Measurements from ENCODE around the gene PNLIPRP1.

Gene PNLIPRP1

GRCh38 chr10:116590590-116591444 lies at the start of gene PNLIPRP1:
TSS of gene PNLIPRP1 (plus strand) at chr10:116590959. CDS start at chr10:116591130, 171 bp downstream.
- no peak for DNase-seq

- DNase-seq: no peak
These were observed 48.6 kb upstream of the PNLIPRP1 start for GRCh38 chr10:116542007-116542677.

GRCh38 chr10:116545122-116545521 lies 45.6 kb upstream of the PNLIPRP1 start:
- no peak for DNase-seq

DNA sequence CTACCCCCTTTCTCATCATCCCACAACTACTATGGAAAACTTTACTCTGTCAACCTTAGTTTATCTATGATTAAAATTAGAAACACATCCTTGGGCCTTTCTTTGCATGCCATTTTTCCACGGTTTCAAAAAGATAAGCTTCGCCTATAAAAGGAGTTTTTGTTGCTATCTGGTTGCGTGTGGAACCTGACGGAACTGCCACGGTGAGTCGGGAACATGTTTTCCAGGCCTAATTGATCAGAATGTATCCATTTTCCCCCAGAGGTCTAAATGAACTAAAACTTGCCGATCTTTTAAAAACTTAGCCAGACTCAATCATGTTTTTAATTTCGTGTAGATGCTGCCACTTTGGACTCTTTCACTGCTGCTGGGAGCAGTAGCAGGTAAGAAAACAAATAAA lies 45.0 kb upstream of the PNLIPRP1 start, which contains the start of gene PNLIP:
PNLIP (plus strand) TSS at position 176 of the 400 bp plus-strand sequence; CDS start at position 338, 162 bp downstream.
- no peak for DNase-seq

GRCh38 chr10:116548301-116548700 lies 42.5 kb upstream of the PNLIPRP1 start:
- no peak for DNase-seq

DNA sequence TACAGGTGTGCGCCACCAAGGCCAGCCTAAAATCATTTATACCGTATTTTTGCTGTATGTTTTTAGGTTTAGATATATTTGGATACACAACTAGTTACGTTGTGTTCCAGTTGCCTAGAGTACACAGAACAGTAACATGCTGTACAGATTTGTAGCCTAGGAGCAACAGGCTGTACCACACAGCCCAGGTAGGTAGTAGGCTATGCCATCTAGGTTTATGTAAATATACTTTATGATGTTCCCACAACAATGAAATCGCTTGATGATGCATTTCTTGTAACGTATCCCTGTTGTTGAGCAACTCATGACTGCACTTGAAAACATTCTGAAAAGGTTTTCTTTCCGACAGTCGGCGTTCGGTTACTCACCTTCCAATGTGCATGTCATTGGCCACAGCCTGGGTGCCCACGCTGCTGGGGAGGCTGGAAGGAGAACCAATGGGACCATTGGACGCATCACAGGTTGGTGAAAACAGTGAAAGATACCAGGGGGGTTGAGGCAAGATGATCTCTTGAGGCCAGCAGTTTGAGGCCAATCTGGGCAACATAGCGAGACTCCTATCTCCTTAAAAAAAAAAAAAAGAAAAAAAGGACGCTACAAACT lies 37.3 kb upstream of the PNLIPRP1 start:
- no peak for DNase-seq

DNA sequence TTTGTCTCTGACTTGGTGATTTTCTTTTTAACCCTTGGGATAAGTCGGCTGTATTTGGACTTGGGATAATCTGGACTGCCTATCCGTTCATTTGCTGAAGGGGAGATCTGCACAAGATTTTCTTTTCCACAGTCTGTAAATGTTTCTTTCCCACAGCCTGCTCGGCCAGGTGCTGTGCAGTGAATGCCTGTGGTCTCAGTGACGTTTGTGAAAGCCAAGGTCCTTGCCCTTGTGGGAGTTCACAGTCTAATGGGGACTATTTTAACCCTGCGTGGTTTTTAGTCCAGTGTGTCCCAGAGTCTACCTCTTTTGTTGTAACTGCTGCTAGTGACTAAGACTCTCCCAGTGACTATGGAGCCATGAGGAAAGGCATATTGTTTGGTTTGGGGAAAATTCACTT lies 36.1 kb upstream of the PNLIPRP1 start:
- DNase-seq: no peak

DNA sequence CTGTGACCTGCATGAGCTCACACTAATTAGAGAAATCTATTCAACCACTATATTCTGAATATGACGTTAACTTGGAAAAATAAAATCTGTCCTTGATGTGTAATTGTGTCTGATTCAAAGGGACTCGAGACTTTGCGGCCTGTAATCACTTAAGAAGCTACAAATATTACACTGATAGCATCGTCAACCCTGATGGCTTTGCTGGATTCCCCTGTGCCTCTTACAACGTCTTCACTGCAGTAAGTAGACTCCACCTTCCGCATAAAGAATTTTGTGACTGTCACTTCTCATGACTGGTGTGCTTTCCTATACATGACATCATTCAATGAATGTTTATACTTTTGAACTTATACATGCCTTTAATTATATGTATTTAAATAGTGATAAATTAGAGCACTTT lies 34.9 kb upstream of the PNLIPRP1 start:
- no peak for DNase-seq

DNA sequence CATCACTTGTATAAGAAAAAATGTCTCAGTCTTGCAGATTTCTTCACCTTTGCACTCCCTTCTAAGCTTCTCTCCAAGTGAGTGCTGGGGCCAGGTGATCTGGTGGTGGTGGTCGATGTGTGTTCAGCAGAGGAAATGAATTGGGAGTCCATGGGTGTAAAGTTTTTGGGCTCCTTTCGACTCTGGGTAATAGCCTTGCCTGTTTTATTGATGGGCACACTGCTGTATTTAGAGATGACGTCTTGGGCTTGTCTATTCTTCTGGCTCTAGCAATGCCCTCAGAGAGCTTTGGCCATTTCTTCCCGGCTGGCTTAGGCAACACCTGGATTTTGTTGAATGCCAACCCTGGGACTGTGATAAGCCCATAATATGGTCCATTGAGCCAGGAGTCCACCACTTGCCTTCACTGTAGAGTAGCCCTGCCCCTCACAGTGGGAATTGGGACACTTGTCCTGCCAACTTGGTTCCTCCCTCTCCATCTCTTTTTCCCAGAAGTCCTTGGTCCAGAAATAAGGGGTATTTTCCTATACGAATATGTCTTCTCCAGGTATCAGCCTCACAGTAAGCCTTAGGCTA lies 33.4 kb upstream of the PNLIPRP1 start:
- DNase-seq: no peak

DNA sequence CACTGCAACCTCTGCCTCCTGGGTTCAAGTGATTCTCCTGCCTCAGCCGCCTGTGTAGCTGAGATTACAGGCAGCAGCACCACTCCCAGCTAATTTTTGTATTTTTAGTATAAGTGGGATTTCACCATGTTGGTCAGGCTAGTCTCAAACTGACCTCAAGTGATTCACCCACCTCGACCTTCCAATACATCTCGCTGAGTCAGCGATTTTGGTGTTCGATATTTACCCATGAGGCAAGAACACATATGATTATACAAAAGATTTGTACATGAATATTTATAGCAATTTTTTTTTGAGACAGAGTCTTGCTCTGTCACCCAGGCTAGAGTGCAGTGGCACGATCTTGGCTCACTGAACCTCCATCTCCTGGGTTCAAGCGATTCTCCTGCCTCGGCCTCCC lies 25.2 kb upstream of the PNLIPRP1 start:
- DNase-seq: no peak

DNA sequence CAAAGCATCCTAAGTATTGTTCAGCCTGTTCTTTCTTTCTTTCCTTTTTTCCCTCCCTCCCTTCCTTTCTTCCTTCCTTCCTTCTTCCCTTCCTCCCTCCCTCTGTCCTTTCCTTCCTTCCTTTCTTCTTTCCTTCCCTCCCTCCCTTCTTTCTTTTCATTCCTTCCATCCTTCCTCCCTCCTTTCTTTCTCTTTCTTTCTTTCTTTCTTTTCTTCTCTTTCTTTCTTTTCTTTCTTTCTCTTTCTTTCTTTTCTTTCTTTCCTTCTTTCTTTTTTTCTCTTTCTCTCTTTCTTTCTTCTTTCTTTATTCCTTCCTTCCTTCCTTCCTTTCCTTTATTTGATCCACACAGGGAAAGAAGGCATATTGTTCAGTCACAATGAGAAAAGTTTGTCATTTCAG lies 23.8 kb upstream of the PNLIPRP1 start:
- DNase-seq: no peak

GRCh38 chr10:116567335-116567734 lies 23.4 kb upstream of the PNLIPRP1 start:
- DNase-seq: no peak

GRCh38 chr10:116574797-116575196 lies 16.0 kb upstream of the PNLIPRP1 start:
- DNase-seq: no peak

DNA sequence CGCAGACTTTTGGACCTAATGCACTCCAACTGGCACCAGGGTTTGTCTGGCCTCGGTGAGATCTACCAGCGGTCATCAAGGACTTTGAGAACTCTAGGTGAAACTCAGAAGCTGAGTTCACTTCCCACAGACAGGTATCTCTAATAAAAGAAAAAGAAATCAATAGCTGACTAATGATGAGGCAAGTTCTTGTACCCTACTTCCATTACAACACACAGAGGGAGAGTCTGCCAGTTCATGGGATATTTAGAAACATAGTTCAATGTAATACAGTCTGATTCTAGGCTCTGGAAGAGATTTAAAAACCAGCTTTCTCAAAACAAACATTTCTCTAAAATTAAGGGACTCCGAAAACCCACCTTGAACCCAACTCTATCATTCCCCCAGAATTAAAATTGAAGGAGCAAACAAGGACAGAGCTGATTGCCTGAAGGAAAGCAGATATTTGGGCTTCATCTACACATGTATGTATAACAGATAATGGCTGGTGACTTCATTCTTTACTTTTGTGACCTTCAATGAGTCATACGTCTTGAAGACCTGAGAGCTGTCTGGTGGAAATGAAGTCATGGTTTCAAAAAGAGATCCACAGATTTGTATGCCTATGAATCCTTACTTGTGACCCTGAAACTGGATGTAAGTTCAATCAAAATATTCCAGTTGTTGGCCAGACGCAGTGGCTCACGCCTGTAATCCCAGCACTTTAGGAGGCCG lies 2.7 kb upstream of the PNLIPRP1 start:
- DNase-seq: no peak

DNA sequence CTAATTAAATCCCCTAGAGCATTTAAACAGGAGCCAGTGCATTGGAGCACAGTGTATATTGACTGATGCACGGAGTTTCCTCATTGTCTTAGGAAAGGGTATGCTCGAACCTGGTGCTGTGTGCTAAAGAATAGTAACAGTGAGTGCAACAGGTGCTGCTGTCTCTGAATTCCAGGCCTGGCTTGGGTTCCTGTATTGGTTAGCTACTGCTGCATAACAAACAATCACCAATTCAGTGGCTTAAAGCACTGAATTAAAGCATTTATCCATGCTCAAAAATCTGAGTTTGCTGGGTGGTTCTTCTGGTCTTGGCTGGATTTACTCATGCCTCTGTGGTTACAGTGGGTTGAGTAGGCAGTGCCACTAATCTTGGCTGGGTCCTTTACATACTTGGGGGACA lies 1.8 kb upstream of the PNLIPRP1 start:
- DNase-seq: no peak

GRCh38 chr10:116589926-116590325 lies 833 bp upstream of the PNLIPRP1 start:
- no peak for DNase-seq

DNA sequence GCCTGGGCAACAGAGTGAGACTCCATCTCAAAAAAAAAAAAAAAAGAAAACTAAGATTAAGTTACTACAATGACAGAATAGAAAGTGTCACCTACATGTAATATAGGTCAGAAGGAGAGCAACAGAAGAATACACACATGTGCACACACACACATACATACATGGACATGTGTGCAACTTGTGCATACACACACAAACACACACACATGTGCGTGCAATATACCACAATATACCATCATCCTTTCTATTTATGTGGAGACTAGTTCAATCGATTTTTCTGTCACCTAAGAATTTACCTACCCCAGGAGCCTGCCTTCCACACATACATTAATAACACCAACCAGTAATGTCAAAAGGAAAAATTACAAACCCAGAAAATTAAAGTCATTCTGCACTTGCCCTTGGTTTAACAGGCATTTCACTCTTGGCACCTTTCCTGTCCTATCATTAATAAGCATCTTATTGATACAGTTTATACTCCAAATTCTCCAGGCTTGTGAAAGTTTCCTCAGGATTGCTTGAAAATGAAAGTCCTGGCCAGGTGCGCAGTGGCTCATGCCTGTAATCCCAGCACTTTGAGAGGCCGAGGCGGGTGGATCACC lies 2.5 kb downstream of the PNLIPRP1 start:
- no peak for DNase-seq

DNA sequence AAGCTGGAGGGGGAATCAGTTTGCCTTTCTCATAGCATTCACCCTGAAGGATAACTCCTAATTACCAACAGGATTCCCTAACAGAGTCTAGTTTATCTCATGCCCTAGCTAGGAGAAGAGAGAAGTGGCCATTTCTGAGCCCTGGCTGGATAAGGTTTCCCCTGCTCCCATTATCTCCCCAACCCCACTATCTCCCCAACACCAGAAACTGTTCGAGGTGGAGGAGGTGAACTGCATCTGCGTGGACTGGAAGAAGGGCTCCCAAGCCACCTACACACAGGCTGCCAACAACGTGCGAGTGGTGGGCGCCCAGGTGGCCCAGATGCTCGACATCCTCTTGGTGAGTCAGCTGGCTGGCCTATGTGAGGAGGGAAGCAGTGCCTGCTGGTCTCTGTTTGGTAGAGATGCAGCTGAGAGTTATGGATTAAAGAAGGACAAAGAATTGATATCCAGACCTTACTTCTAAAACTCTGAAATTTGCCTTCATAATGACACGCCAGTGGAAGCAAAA lies 3.8 kb downstream of the PNLIPRP1 start:
- no peak for DNase-seq

DNA sequence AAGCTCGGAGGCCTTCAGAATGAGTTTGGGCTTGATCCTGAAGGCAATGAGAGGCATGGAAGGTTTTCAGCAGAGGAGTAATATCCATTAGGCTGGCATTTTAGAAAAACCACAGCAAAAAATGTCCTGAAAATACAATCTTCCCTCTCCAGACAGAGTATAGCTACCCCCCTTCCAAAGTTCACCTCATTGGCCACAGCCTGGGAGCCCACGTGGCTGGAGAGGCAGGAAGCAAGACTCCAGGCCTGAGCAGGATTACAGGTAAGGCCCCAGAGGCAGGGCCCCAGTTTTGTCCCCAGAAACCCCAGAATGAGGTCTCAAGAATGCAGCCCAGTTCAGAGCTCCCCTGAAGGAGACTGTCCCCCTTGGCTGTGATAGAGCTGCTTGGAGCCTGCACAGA lies 5.3 kb downstream of the PNLIPRP1 start:
- DNase-seq: no peak

- DNase-seq: no peak
These were observed 6.8 kb downstream of the PNLIPRP1 start for GRCh38 chr10:116597543-116597942.

GRCh38 chr10:116598329-116598728 lies 7.6 kb downstream of the PNLIPRP1 start:
- no peak for DNase-seq

- DNase-seq: no peak
These were observed 9.2 kb downstream of the PNLIPRP1 start for GRCh38 chr10:116599991-116600390.

Measured in NCI-H187 treated with DMSO at 0.1 percent for 48 hours (cell line).